Endothelial cell of umbilical vein (primary cell): ENCODE measurements around the gene TAX1BP3. TPM values are rescaled to one million over a fixed set of nuclear protein-coding genes. Genes with fewer than 3 reads are reported as not detected.

Experiments
- BruUV-seq: library from RNA; stranded (reverse); fragments of 400-500 nt; replicated peaks from 2 replicates; lab custom pipeline; 2021; lab: Mats Ljungman, UMichigan
- CTCF ChIA-PET: fragments of 300-600, 350-600 bp; sonication (Branson Sonifier 250); formaldehyde crosslinking; loops from one replicate; lab custom pipeline; 2021; ENCODE audit warnings: antibody characterized with exemption, inconsistent platforms; lab: Charles Lee
- POLR2A ChIA-PET: fragments of 300-600, 350-600 bp; sonication (Branson Sonifier 250); formaldehyde crosslinking; loops from one replicate; lab custom pipeline; 2021; ENCODE audit warnings: antibody characterized with exemption, inconsistent platforms; lab: Charles Lee
- DNase-seq: peaks from one replicate; pipeline ENCODE4 v3.0.0-alpha.2; 2011; ENCODE audit warnings: low read depth, low spot score
- FAIRE-seq: peaks from 2 replicates; lab custom pipeline; 2011; peaks lifted over from hg19 to GRCh38; lab: Jason Lieb, UNC
- H2AFZ ChIP-seq: 2 replicates; pipeline ENCODE4 v1.6.0; 2012; ENCODE audit warnings: low read depth, low read length, control low read depth, inconsistent platforms
- H3K27ac ChIP-seq: 2 replicates; pipeline ENCODE4 v1.5.1; 2011; ENCODE audit warnings: low read depth, mild to moderate bottlenecking, control low read depth, low read length, moderate library complexity; ENCODE audit not compliant: insufficient read depth
- H3K27me3 ChIP-seq, 2 experiments: 2 replicates each; pipeline versions ENCODE4 v1.6.0 to v1.6.1; 2011; ENCODE audit warnings: low read length in 2 of 2, mixed read lengths in 1 of 2; ENCODE audit not compliant: control insufficient read depth in 2 of 2, insufficient read depth in 2 of 2
- H3K36me3 ChIP-seq, 2 experiments: 2 replicates in 1 of 2; 3 replicates in 1 of 2; pipeline ENCODE4 v1.5.1; 2011; ENCODE audit warnings: low read length in 2 of 2, mild to moderate bottlenecking in 1 of 2, moderate library complexity in 1 of 2; ENCODE audit not compliant: control insufficient read depth in 2 of 2, insufficient read depth in 2 of 2; ENCODE audit errors: extremely low read depth in 1 of 2
- H3K4me1 ChIP-seq: 3 replicates; pipeline ENCODE4 v1.5.1; 2011; ENCODE audit warnings: mild to moderate bottlenecking, low read length; ENCODE audit not compliant: control insufficient read depth, insufficient read depth; ENCODE audit errors: extremely low read depth
- H3K4me2 ChIP-seq: 2 replicates; pipeline ENCODE4 v1.6.1; 2011; ENCODE audit warnings: low read length, control low read depth, mixed read lengths; ENCODE audit not compliant: insufficient read depth
- H3K4me3 ChIP-seq, 3 experiments: fragments of 200-600 bp in 1 of 3; sonication (generic), shearing (Covaris generic) in 1 of 3; replicated peaks in 1 of 3; 2 replicates each; pipeline ENCODE4 v1.5.1; 2011 to 2016; ENCODE audit warnings: control low read depth in 3 of 3, low read length in 3 of 3, mild to moderate bottlenecking in 2 of 3, inconsistent platforms in 1 of 3, low read depth in 1 of 3, moderate library complexity in 1 of 3; ENCODE audit not compliant: insufficient read depth in 1 of 3
- H3K79me2 ChIP-seq: 2 replicates; pipeline ENCODE4 v1.6.0; 2012; ENCODE audit warnings: low read length, inconsistent platforms; ENCODE audit not compliant: control insufficient read depth, insufficient read depth
- H3K9ac ChIP-seq: replicated peaks from 2 replicates; pipeline ENCODE3; 2011; ENCODE audit warnings: low read length, control low read depth; ENCODE audit not compliant: insufficient read depth; ENCODE audit errors: extremely low read depth
- H3K9me1 ChIP-seq: replicated peaks from 3 replicates; pipeline ENCODE4 v1.6.0; 2011; ENCODE audit warnings: mild to moderate bottlenecking, low read length; ENCODE audit not compliant: control insufficient read depth, insufficient read depth; ENCODE audit errors: extremely low read depth
- H3K9me3 ChIP-seq: replicated peaks from 2 replicates; pipeline ENCODE4 v1.5.1; 2012; ENCODE audit warnings: low read length, inconsistent platforms; ENCODE audit not compliant: control insufficient read depth, insufficient read depth
- H4K20me1 ChIP-seq: replicated peaks from 2 replicates; pipeline ENCODE3; 2011; ENCODE audit warnings: mild to moderate bottlenecking, low read length; ENCODE audit not compliant: control insufficient read depth, insufficient read depth; ENCODE audit errors: extremely low read depth
- CTCF ChIP-seq, 2 donors: IDR thresholded peaks; 1 replicate in 1 of 2; 2 replicates in 1 of 2; pipeline ENCODE4 v1.5.1; 2011; ENCODE audit warnings: low read length in 2 of 2, mild to moderate bottlenecking in 2 of 2, moderate library complexity in 2 of 2, control low read depth in 1 of 2, inconsistent platforms in 1 of 2, low read depth in 1 of 2; ENCODE audit not compliant: insufficient read depth in 1 of 2; ENCODE audit errors: extremely low read depth in 1 of 2
- EZH2 ChIP-seq: IDR thresholded peaks from 2 replicates; pipeline ENCODE4 v1.6.1; 2012; ENCODE audit warnings: borderline replicate concordance, low read depth, mild to moderate bottlenecking, moderate library complexity, low read length, inconsistent platforms; ENCODE audit not compliant: severe bottlenecking
- FOS ChIP-seq: IDR thresholded peaks from 2 replicates; pipeline ENCODE4 v1.6.1; 2011; ENCODE audit warnings: mild to moderate bottlenecking, low read length, moderate library complexity, borderline replicate concordance; ENCODE audit not compliant: insufficient read depth
- GATA2 ChIP-seq: IDR thresholded peaks from 2 replicates; pipeline ENCODE4 v1.7.0; 2011; ENCODE audit warnings: low read depth, mild to moderate bottlenecking, moderate library complexity, mixed read lengths, low read length; ENCODE audit not compliant: insufficient read length, insufficient read depth
- JUN ChIP-seq: IDR thresholded peaks from 2 replicates; pipeline ENCODE4 v1.6.1; 2011; ENCODE audit warnings: borderline replicate concordance, low read depth; ENCODE audit not compliant: insufficient read length, insufficient read depth
- MAX ChIP-seq: IDR thresholded peaks from 2 replicates; pipeline ENCODE4 v1.6.1; 2011; ENCODE audit not compliant: insufficient read depth, insufficient read length
- MYC ChIP-seq: IDR thresholded peaks from one replicate; pipeline ENCODE4 v1.6.1; 2011; ENCODE audit warnings: mild to moderate bottlenecking, low read depth, low read length
- POLR2A ChIP-seq: IDR thresholded peaks from 2 replicates; pipeline ENCODE4 v1.6.1; 2012; ENCODE audit warnings: low read depth, mild to moderate bottlenecking, control low read depth, low read length
- POLR2AphosphoS5 ChIP-seq: IDR thresholded peaks from 2 replicates; pipeline ENCODE4 v1.6.1; 2012; ENCODE audit warnings: low read depth, mild to moderate bottlenecking, control low read depth, low read length, moderate library complexity; ENCODE audit not compliant: insufficient read depth
- dilution Hi-C: fragments of 300-500 bp; cut with MboI; formaldehyde crosslinking; loops from one replicate; pipeline ENCODE4 v1.15.0; 2019; ENCODE audit warnings: low sequenced_read_pairs; ENCODE audit not compliant: extremely low pct_ligation_motif_present
- intact Hi-C: fragments of 100-400 bp; cut with micrococcal nuclease; formaldehyde crosslinking; loops from one replicate; pipeline ENCODE4 v1.10.0; 2022
- polyA plus RNA-seq, 4 experiments: library from polyadenylated mRNA; depleted of rRNA in 3 of 4; stranded (reverse) in 3 of 4; unstranded in 1 of 4; fragments of >200 nt; gene quantifications; 2 replicates each; pipeline versions ENCODE4 v1.2.1 to v1.2.3, GENCODE V29; 2011 to 2012; ENCODE audit warnings: missing spikeins in 1 of 4
- total RNA-seq: library from RNA; stranded (reverse); gene quantifications from 2 replicates; pipeline ENCODE4 v1.2.3, GENCODE V29; 2021

The TAX1BP3 gene
- total and polyA plus RNA-seq, 2 donors (not counting 3 experiments of a cell fraction or from before 2014, with no cell fraction given): 254 to 315 TPM

GRCh38 chr17:3645310-3645709, 23.1 kb downstream of the TAX1BP3 start:
- intact Hi-C loops: loop anchor here (5.0 kb wide), 1 partner anchor 818 kb away; no protein-coding TSS in a partner anchor
- BruUV-seq: no TSS peak
- CTCF ChIA-PET: interaction anchor here (7.4 kb wide), 1 partner anchor 596 kb away, joined by 76 read pairs; no protein-coding TSS in a partner anchor

More at GRCh38 chr17:3645310-3645709, 23.1 kb downstream of the TAX1BP3 start:
- POLR2A ChIA-PET: no interaction called here
- no peaks in the 10 kb centered on the region for H3K9me3 ChIP-seq
- no peaks in the 10 kb centered on the region for H3K79me2 ChIP-seq
- H4K20me1 ChIP-seq: no peaks in the 10 kb centered on the region
- H3K4me1 ChIP-seq: peaks cover 1% of the 10 kb centered on the region
- no peak overlapping the region for H3K27ac ChIP-seq
- FAIRE-seq: no peak
- dilution Hi-C loops: no loop called here
- H3K4me3 ChIP-seq: no peak overlapping the region
- DNase-seq: no peak
- H3K36me3 ChIP-seq: peaks cover 2 to 4% of the 10 kb centered on the region in 2 experiments
- no peaks in the 10 kb centered on the region for H3K9me1 ChIP-seq
- no peak overlapping the region for H3K4me2 ChIP-seq
- H3K9ac ChIP-seq: no peak overlapping the region
- no peak for TF ChIP-seq EZH2
- TF ChIP-seq POLR2AphosphoS5: no peak
- no peak for TF ChIP-seq MAX
- no peak for TF ChIP-seq MYC
- no peak for TF ChIP-seq CTCF (IDR thresholded peaks at IDR 0.05; ENCODE audit: extremely low read depth in 1 of 2, insufficient read depth in 1 of 2, low read depth in 1 of 2, low read length in 2 of 2)
- TF ChIP-seq JUN: no peak
- TF ChIP-seq GATA2: no peak
- TF ChIP-seq POLR2A: no peak
- no peak for TF ChIP-seq FOS
- no peaks in the 10 kb centered on the region for H3K27me3 ChIP-seq
- H2AFZ ChIP-seq: no peak overlapping the region
